Astrocyte (in vitro differentiated cells and primary cell): ENCODE results near the gene SPNS3.

Experiments used
- EZH2 ChIP-seq: IDR thresholded peaks from 2 replicates; pipeline ENCODE4 v1.6.1; 2012; ENCODE audit warnings: mild to moderate bottlenecking, low read length, inconsistent platforms; ENCODE audit not compliant: insufficient read depth
- TF ChIP-seq, protein P1 (sequence below): IDR thresholded peaks from 2 replicates; pipeline ENCODE4 v1.5.1; 2011; ENCODE audit warnings: low read depth, mild to moderate bottlenecking, inconsistent platforms, low read length, moderate library complexity; ENCODE audit not compliant: insufficient read depth

GRCh38 chr17:4525691-4526397 lies 92.1 kb downstream of the SPNS3 start:
- TF ChIP-seq, protein P1, sequence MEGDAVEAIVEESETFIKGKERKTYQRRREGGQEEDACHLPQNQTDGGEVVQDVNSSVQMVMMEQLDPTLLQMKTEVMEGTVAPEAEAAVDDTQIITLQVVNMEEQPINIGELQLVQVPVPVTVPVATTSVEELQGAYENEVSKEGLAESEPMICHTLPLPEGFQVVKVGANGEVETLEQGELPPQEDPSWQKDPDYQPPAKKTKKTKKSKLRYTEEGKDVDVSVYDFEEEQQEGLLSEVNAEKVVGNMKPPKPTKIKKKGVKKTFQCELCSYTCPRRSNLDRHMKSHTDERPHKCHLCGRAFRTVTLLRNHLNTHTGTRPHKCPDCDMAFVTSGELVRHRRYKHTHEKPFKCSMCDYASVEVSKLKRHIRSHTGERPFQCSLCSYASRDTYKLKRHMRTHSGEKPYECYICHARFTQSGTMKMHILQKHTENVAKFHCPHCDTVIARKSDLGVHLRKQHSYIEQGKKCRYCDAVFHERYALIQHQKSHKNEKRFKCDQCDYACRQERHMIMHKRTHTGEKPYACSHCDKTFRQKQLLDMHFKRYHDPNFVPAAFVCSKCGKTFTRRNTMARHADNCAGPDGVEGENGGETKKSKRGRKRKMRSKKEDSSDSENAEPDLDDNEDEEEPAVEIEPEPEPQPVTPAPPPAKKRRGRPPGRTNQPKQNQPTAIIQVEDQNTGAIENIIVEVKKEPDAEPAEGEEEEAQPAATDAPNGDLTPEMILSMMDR, result no peak
- TF ChIP-seq EZH2, result no peak
